BJ (cell line): ENCODE results near the gene COBLL1. TPM values are rescaled to one million over a fixed set of nuclear protein-coding genes. Genes with fewer than 3 reads are reported as not detected.

Experiments used
- CTCF ChIA-PET: fragments of 350-600 bp; formaldehyde crosslinking; extraction: SDS; loops from one replicate; lab custom pipeline; 2021; ENCODE audit warnings: antibody characterized with exemption, inconsistent platforms; lab: Yijun Ruan, JAX
- POLR2A ChIA-PET: fragments of 300-600 bp; sonication (Branson Sonifier 250); formaldehyde crosslinking; extraction: SDS; loops from one replicate; lab custom pipeline; 2021; ENCODE audit warnings: antibody characterized with exemption; lab: Charles Lee
- DNase-seq: peaks from one replicate; pipeline ENCODE4 v3.0.0-alpha.2; 2011; ENCODE audit warnings: low read depth
- H3K27me3 ChIP-seq: 2 replicates; pipeline ENCODE4 v1.6.0; 2011; ENCODE audit warnings: low read length; ENCODE audit not compliant: control insufficient read depth, insufficient read depth
- H3K36me3 ChIP-seq: 2 replicates; pipeline ENCODE4 v1.5.1; 2011; ENCODE audit warnings: low read length; ENCODE audit not compliant: control insufficient read depth, insufficient read depth
- H3K4me3 ChIP-seq: 2 replicates; pipeline ENCODE4 v1.5.1; 2011; ENCODE audit warnings: low read depth, mild to moderate bottlenecking, control low read depth, low read length
- CTCF ChIP-seq: IDR thresholded peaks from 2 replicates; pipeline ENCODE4 v1.5.1; 2011; ENCODE audit warnings: low read depth, mild to moderate bottlenecking, control low read depth, inconsistent platforms, low read length, moderate library complexity; ENCODE audit not compliant: insufficient read depth
- polyA plus RNA-seq: library from polyadenylated mRNA; depleted of rRNA; stranded (reverse); fragments of >200 nt; gene quantifications from 2 replicates; pipeline ENCODE4 v1.2.3, GENCODE V29; 2011

COBLL1 gene
- polyA plus RNA-seq, 1 experiment: 34.2 TPM

- CTCF ChIA-PET: no interaction called here
- Histone ChIP-seq H3K4me3 (no peak overlapping the region), H3K27me3 (no peaks in the 10 kb centered on the region), H3K36me3 (peaks cover 3% of the 10 kb centered on the region)
- POLR2A ChIA-PET: interaction anchor here (0.5 to 0.6 kb wide), 3 partner anchors 8 to 141 kb away, joined by 3 to 9 read pairs (median 4); no protein-coding TSS in a partner anchor
- TF ChIP-seq CTCF: no peak
- no peak for DNase-seq
Observed at GRCh38 chr2:164722616-164723338, 118.8 kb downstream of the COBLL1 start.

GRCh38 chr2:164721430-164721829, 120.2 kb downstream of the COBLL1 start:
- POLR2A ChIA-PET: no interaction called here
- H3K36me3 ChIP-seq: peaks cover 3% of the 10 kb centered on the region
- CTCF ChIA-PET: no interaction called here
- TF ChIP-seq CTCF: no peak
- H3K27me3 ChIP-seq: no peaks in the 10 kb centered on the region
- DNase-seq: no peak
- H3K4me3 ChIP-seq: no peak overlapping the region

- POLR2A ChIA-PET: interaction anchor here (0.7 kb wide), 1 partner anchor 59 kb away, joined by 5 read pairs; no protein-coding TSS in a partner anchor
- no peak for TF ChIP-seq CTCF
- Histone ChIP-seq H3K4me3 (no peak overlapping the region), H3K27me3 (no peaks in the 10 kb centered on the region), H3K36me3 (peaks cover 3% of the 10 kb centered on the region)
- no peak for DNase-seq
- CTCF ChIA-PET: interaction anchor here (0.6 to 1.6 kb wide), 5 partner anchors 18 to 319 kb away, joined by 3 to 5 read pairs (median 3); no protein-coding TSS in a partner anchor
Observed at GRCh38 chr2:164719996-164720941, 121.4 kb downstream of the COBLL1 start.

- H3K27me3 ChIP-seq: no peaks in the 10 kb centered on the region
- DNase-seq: no peak
- ChIA-PET POLR2A (no interaction called here), CTCF (interaction anchor here (0.7 to 1.7 kb wide), 9 partner anchors 8 to 203 kb away, joined by 3 to 11 read pairs (median 3); partner anchors contain the start of gene COBLL1)
- peaks cover 5% of the 10 kb centered on the region for H3K36me3 ChIP-seq
- H3K4me3 ChIP-seq: no peak overlapping the region
- TF ChIP-seq CTCF: peak; percentile 40
Observed at GRCh38 chr2:164717000-164717803, 124.4 kb downstream of the COBLL1 start.
